PC-9 (cell line): Measurements from ENCODE around the gene NAT9. TPM values are rescaled to one million over a fixed set of nuclear protein-coding genes. Genes with fewer than 3 reads are reported as not detected.

ENCODE experiments used
- BruUV-seq: library from RNA; stranded (reverse); fragments of 400-500 nt; replicated peaks from 2 replicates; lab custom pipeline; 2021; lab: Mats Ljungman, UMichigan
- CTCF ChIA-PET: fragments of 300-600 bp; sonication (Branson Sonifier 250); formaldehyde crosslinking; loops from one replicate; lab custom pipeline; 2022; ENCODE audit warnings: antibody characterized with exemption; lab: Charles Lee
- POLR2A ChIA-PET: fragments of 300-600 bp; sonication (Branson Sonifier 250); formaldehyde crosslinking; loops from one replicate; lab custom pipeline; 2022; ENCODE audit warnings: antibody characterized with exemption; ENCODE audit not compliant: unreplicated experiment; lab: Charles Lee
- DNase-seq, 2 experiments: peaks; one replicate each; pipeline versions ENCODE4 v3.0.0 to v3.0.0-alpha.2; 2015 to 2022; ENCODE audit warnings: mixed read lengths in 1 of 2
- H2AFZ ChIP-seq: fragments of 200-600 bp; sonication (generic); 2 replicates; pipeline ENCODE4 v1.8.1; 2017; ENCODE audit warnings: antibody characterized with exemption
- H3F3A ChIP-seq: fragments of 200-600 bp; sonication (generic); 2 replicates; pipeline ENCODE4 v1.8.1; 2017; ENCODE audit warnings: antibody characterized with exemption, mild to moderate bottlenecking, low read depth; ENCODE audit not compliant: insufficient read depth
- H3K27ac ChIP-seq: fragments of 200-600 bp; sonication (generic); 2 replicates; pipeline ENCODE4 v1.6.1; 2016; ENCODE audit warnings: mixed run types
- H3K27me3 ChIP-seq: fragments of 200-600 bp; sonication (generic); 2 replicates; pipeline ENCODE4 v1.6.1; 2016; ENCODE audit warnings: low read depth, mixed run types; ENCODE audit not compliant: insufficient read depth
- H3K36me3 ChIP-seq: fragments of 200-600 bp; sonication (generic); 2 replicates; pipeline ENCODE4 v1.6.1; 2016; ENCODE audit warnings: low read depth, mixed run types
- H3K4me1 ChIP-seq: fragments of 200-600 bp; sonication (generic); replicated peaks from 2 replicates; pipeline ENCODE4 v1.6.1; 2016; ENCODE audit warnings: mixed run types; ENCODE audit not compliant: insufficient read depth
- H3K4me2 ChIP-seq: fragments of 200-600 bp; sonication (generic); 2 replicates; pipeline ENCODE4 v1.6.1; 2017; ENCODE audit warnings: mixed run types
- H3K4me3 ChIP-seq: fragments of 200-600 bp; sonication (generic); 2 replicates; pipeline ENCODE4 v1.6.1; 2016; ENCODE audit warnings: mixed run types
- H3K79me2 ChIP-seq: fragments of 200-600 bp; sonication (generic); 2 replicates; pipeline ENCODE4 v1.6.1; 2017; ENCODE audit warnings: low read depth, mixed run types
- H3K9me2 ChIP-seq: fragments of 200-600 bp; sonication (generic); 2 replicates; pipeline ENCODE4 v1.8.1; 2017; ENCODE audit warnings: mild to moderate bottlenecking; ENCODE audit not compliant: insufficient read depth
- H3K9me3 ChIP-seq: fragments of 200-600 bp; sonication (generic); 2 replicates; pipeline ENCODE4 v1.8.1; 2016; ENCODE audit warnings: low read depth; ENCODE audit not compliant: insufficient read depth
- H4K20me1 ChIP-seq: fragments of 200-600 bp; sonication (generic); 2 replicates; pipeline ENCODE4 v1.8.1; 2017; ENCODE audit not compliant: insufficient read depth
- CTCF ChIP-seq: fragments of 200-600 bp; sonication (generic); conservative IDR thresholded peaks from 2 replicates; pipeline ENCODE4 v1.6.1; 2017; ENCODE audit warnings: mixed run types, antibody characterized with exemption, mild to moderate bottlenecking, moderate library complexity
- EZH2 ChIP-seq: fragments of 200-600 bp; sonication (generic); IDR thresholded peaks from 2 replicates; pipeline ENCODE4 v1.8.0; 2017; ENCODE audit warnings: antibody characterized with exemption, low read depth
- intact Hi-C: fragments of 100-400 bp; cut with micrococcal nuclease; formaldehyde crosslinking; loops from one replicate; pipeline ENCODE4 v1.10.0; 2022; ENCODE audit not compliant: unreplicated experiment
- total RNA-seq: library from RNA; stranded (reverse); gene quantifications from 2 replicates; pipeline ENCODE4 v1.2.3, GENCODE V29; 2021

The NAT9 gene
- total RNA-seq, 1 experiment from 2014 or later, result 31.5 TPM

GRCh38 chr17:74770498-74771318 lies 5.4 kb downstream of the NAT9 start:
- peaks cover 19% of the 10 kb centered on the region for H3K4me1 ChIP-seq
- H3K79me2 ChIP-seq, result peaks cover 11% of the 10 kb centered on the region
- no peak overlapping the region for H3K4me3 ChIP-seq
- TF ChIP-seq CTCF, result peak; percentile 88
- TF ChIP-seq EZH2, result no peak
- DNase-seq, result peak; percentile 66 to 79
- ChIA-PET CTCF (interaction anchor here (0.6 to 1.6 kb wide), 7 partner anchors 10 to 113 kb away, joined by 3 to 12 read pairs (median 4); no protein-coding TSS in a partner anchor), POLR2A (interaction anchor here (0.5 kb wide), 1 partner anchor 265 kb away, joined by 3 read pairs; no protein-coding TSS in a partner anchor)
- H3K4me2 ChIP-seq, result no peak overlapping the region
- BruUV-seq, result no TSS peak
- H3K9me2 ChIP-seq, result no peaks in the 10 kb centered on the region
- no peak overlapping the region for H2AFZ ChIP-seq
- intact Hi-C loops, result loop anchor here (1.0 to 10.0 kb wide), 4 partner anchors 26 to 204 kb away; partner anchors contain the start of gene CD300H
- peaks cover 25% of the 10 kb centered on the region for H4K20me1 ChIP-seq
- H3K36me3 ChIP-seq, result 0 out of 2 replicates have a peak, but pooled peaks cover 5% of the 10 kb centered on the region
- no peak overlapping the region for H3K27ac ChIP-seq
- peaks cover 35% of the 10 kb centered on the region; the same call in 1 of the 2 replicates for H3F3A ChIP-seq
- no peaks in the 10 kb centered on the region for H3K9me3 ChIP-seq
- H3K27me3 ChIP-seq, result no peaks in the 10 kb centered on the region

- POLR2A ChIA-PET, result interaction anchor here (0.5 kb wide), 1 partner anchor 265 kb away, joined by 3 read pairs; no protein-coding TSS in a partner anchor
- CTCF ChIA-PET, result interaction anchor here (0.6 to 1.6 kb wide), 5 partner anchors 20 to 113 kb away, joined by 4 to 9 read pairs (median 5); no protein-coding TSS in a partner anchor
- H3K4me1 ChIP-seq, result peaks cover 14% of the 10 kb centered on the region
Observed at GRCh38 chr17:74769856-74770497, 6.2 kb downstream of the NAT9 start.

More at GRCh38 chr17:74769856-74770497, 6.2 kb downstream of the NAT9 start:
- intact Hi-C loops, result loop anchor here (1.0 to 10.0 kb wide), 5 partner anchors 10 to 203 kb away; partner anchors contain the start of gene CD300H
- Histone ChIP-seq H3K27me3 (no peaks in the 10 kb centered on the region), H3K9me3 (no peaks in the 10 kb centered on the region), H3K4me2 (no peak overlapping the region), H4K20me1 (peaks cover 25% of the 10 kb centered on the region), H3K36me3 (0 out of 2 replicates have a peak, but pooled peaks cover 5% of the 10 kb centered on the region), H3K4me3 (no peak overlapping the region), H3K79me2 (peaks cover 4% of the 10 kb centered on the region), H3F3A (peaks cover 37% of the 10 kb centered on the region; the same call in 1 of the 2 replicates), H2AFZ (no peak overlapping the region), H3K9me2 (no peaks in the 10 kb centered on the region), H3K27ac (no peak overlapping the region)
- no TSS peak for BruUV-seq
- DNase-seq, result peak; percentile 43 to 56
- TF ChIP-seq CTCF (no peak), EZH2 (no peak)
